Activated naive CD4-positive, alpha-beta T cell treated with anti-CD3 and anti-CD28 coated beads, Interleukin-2, amount 50 U/mL, for 24 hours (primary cell): ENCODE measurements around the gene NPAP1.
"Not testable (repeated sequence)": the region's sequence is repeated elsewhere in the genome, so short reads cannot be mapped to it uniquely, and the experiment has no call there.

ENCODE experiments used
- H3K27ac Mint-ChIP-seq: one replicate; pipeline ENCODE4 v1.8.0; 2021; ENCODE audit warnings: mild to moderate bottlenecking, mixed read lengths
- H3K27me3 Mint-ChIP-seq: one replicate; pipeline ENCODE4 v1.8.0; 2021; ENCODE audit warnings: mixed read lengths
- H3K36me3 Mint-ChIP-seq: one replicate; pipeline ENCODE4 v1.8.0; 2021; ENCODE audit warnings: mixed read lengths
- H3K4me1 Mint-ChIP-seq: one replicate; pipeline ENCODE4 v1.8.0; 2021; ENCODE audit warnings: mixed read lengths
- H3K4me3 Mint-ChIP-seq: one replicate; pipeline ENCODE4 v1.8.0; 2021; ENCODE audit warnings: mild to moderate bottlenecking, mixed read lengths
- H3K9me3 Mint-ChIP-seq: one replicate; pipeline ENCODE4 v1.8.0; 2021; ENCODE audit warnings: mixed read lengths

The NPAP1 gene

GRCh38 chr15:24675332-24676144 lies at the start of gene NPAP1:
TSS of gene NPAP1 (plus strand) at chr15:24675775. CDS start at chr15:24675868, 93 bp downstream.
- Mint-ChIP-seq H3K4me1 (no peaks in the 10 kb centered on the region), H3K36me3 (peaks cover 2% of the 10 kb centered on the region), H3K4me3 (no peak within 1 kb of the TSS), H3K27ac (no peak within 1 kb of the TSS), H3K27me3 (no peaks in the 10 kb centered on the region), H3K9me3 (peaks cover 16% of the 10 kb centered on the region)

GRCh38 chr15:24627443-24627842 lies 48.1 kb upstream of the NPAP1 start:
- Mint-ChIP-seq H3K36me3 (no peaks in the 10 kb centered on the region), H3K4me3 (no peak overlapping the region), H3K9me3 (peaks cover 21% of the 10 kb centered on the region), H3K4me1 (no peaks in the 10 kb centered on the region), H3K27ac (no peak overlapping the region), H3K27me3 (no peaks in the 10 kb centered on the region)

- H3K27ac Mint-ChIP-seq: no peak overlapping the region
- H3K9me3 Mint-ChIP-seq: peaks cover 22% of the 10 kb centered on the region
- H3K27me3 Mint-ChIP-seq: no peaks in the 10 kb centered on the region
- H3K4me3 Mint-ChIP-seq: no peak overlapping the region
- H3K36me3 Mint-ChIP-seq: no peaks in the 10 kb centered on the region
- H3K4me1 Mint-ChIP-seq: no peaks in the 10 kb centered on the region
Measured at GRCh38 chr15:24633082-24633481, 42.5 kb upstream of the NPAP1 start.

GRCh38 chr15:24639412-24639811 lies 36.2 kb upstream of the NPAP1 start:
- not testable (repeated sequence) for H3K36me3 Mint-ChIP-seq, H3K4me1 Mint-ChIP-seq, H3K27me3 Mint-ChIP-seq, H3K27ac Mint-ChIP-seq, H3K4me3 Mint-ChIP-seq
- H3K9me3 Mint-ChIP-seq: peaks cover 21% of the 10 kb centered on the region

GRCh38 chr15:24645627-24646026 lies 29.9 kb upstream of the NPAP1 start:
- Mint-ChIP-seq H3K36me3 (no peaks in the 10 kb centered on the region), H3K9me3 (peaks cover 14% of the 10 kb centered on the region), H3K4me1 (no peaks in the 10 kb centered on the region), H3K4me3 (no peak overlapping the region), H3K27ac (no peak overlapping the region), H3K27me3 (peaks cover 2% of the 10 kb centered on the region)

- H3K36me3 Mint-ChIP-seq: no peaks in the 10 kb centered on the region
- peaks cover 1% of the 10 kb centered on the region for H3K27me3 Mint-ChIP-seq
Measured at GRCh38 chr15:24659622-24660021, 16.0 kb upstream of the NPAP1 start.

GRCh38 chr15:24662991-24663390 lies 12.6 kb upstream of the NPAP1 start:
- Mint-ChIP-seq H3K4me3 (no peak overlapping the region), H3K27ac (no peak overlapping the region), H3K27me3 (peaks cover 1% of the 10 kb centered on the region), H3K4me1 (no peaks in the 10 kb centered on the region), H3K36me3 (no peaks in the 10 kb centered on the region), H3K9me3 (no peaks in the 10 kb centered on the region)

More at GRCh38 chr15:24659622-24660021, 16.0 kb upstream of the NPAP1 start:
- H3K27ac Mint-ChIP-seq: no peak overlapping the region
- H3K9me3 Mint-ChIP-seq: no peaks in the 10 kb centered on the region
- H3K4me1 Mint-ChIP-seq: no peaks in the 10 kb centered on the region
- H3K4me3 Mint-ChIP-seq: no peak overlapping the region

GRCh38 chr15:24676431-24676830 lies 856 bp downstream of the NPAP1 start:
- Mint-ChIP-seq H3K4me1 (no peaks in the 10 kb centered on the region), H3K36me3 (peaks cover 2% of the 10 kb centered on the region), H3K27me3 (no peaks in the 10 kb centered on the region), H3K4me3 (no peak overlapping the region), H3K9me3 (peaks cover 14% of the 10 kb centered on the region), H3K27ac (no peak overlapping the region)

GRCh38 chr15:24678485-24678884 lies 2.9 kb downstream of the NPAP1 start:
- no peaks in the 10 kb centered on the region for H3K4me1 Mint-ChIP-seq
- peaks cover 2% of the 10 kb centered on the region for H3K36me3 Mint-ChIP-seq
- H3K4me3 Mint-ChIP-seq: no peak overlapping the region
- no peak overlapping the region for H3K27ac Mint-ChIP-seq
- peaks cover 14% of the 10 kb centered on the region for H3K9me3 Mint-ChIP-seq
- H3K27me3 Mint-ChIP-seq: no peaks in the 10 kb centered on the region

GRCh38 chr15:24682002-24682401 lies 6.4 kb downstream of the NPAP1 start:
- H3K36me3 Mint-ChIP-seq: peaks cover 2% of the 10 kb centered on the region
- no peak overlapping the region for H3K27ac Mint-ChIP-seq
- H3K9me3 Mint-ChIP-seq: peaks cover 13% of the 10 kb centered on the region
- peaks cover 2% of the 10 kb centered on the region for H3K27me3 Mint-ChIP-seq
- no peaks in the 10 kb centered on the region for H3K4me1 Mint-ChIP-seq
- no peak overlapping the region for H3K4me3 Mint-ChIP-seq

GRCh38 chr15:24682905-24683304 lies 7.3 kb downstream of the NPAP1 start:
- not testable (repeated sequence) for H3K4me3 Mint-ChIP-seq, H3K27ac Mint-ChIP-seq, H3K9me3 Mint-ChIP-seq, H3K27me3 Mint-ChIP-seq, H3K36me3 Mint-ChIP-seq, H3K4me1 Mint-ChIP-seq

- Mint-ChIP-seq H3K4me1 (no peaks in the 10 kb centered on the region), H3K27me3 (peaks cover 2% of the 10 kb centered on the region), H3K9me3 (no peaks in the 10 kb centered on the region), H3K36me3 (no peaks in the 10 kb centered on the region), H3K4me3 (no peak overlapping the region), H3K27ac (no peak overlapping the region)
Measured at GRCh38 chr15:24683736-24684135, 8.2 kb downstream of the NPAP1 start.

- Mint-ChIP-seq H3K9me3 (no peaks in the 10 kb centered on the region), H3K27ac (no peak overlapping the region), H3K4me3 (no peak overlapping the region), H3K4me1 (no peaks in the 10 kb centered on the region), H3K36me3 (no peaks in the 10 kb centered on the region), H3K27me3 (peaks cover 2% of the 10 kb centered on the region)
Measured at GRCh38 chr15:24684313-24684712, 8.7 kb downstream of the NPAP1 start.

GRCh38 chr15:24696201-24696600 lies 20.6 kb downstream of the NPAP1 start:
- no peak overlapping the region for H3K4me3 Mint-ChIP-seq
- H3K9me3 Mint-ChIP-seq: no peaks in the 10 kb centered on the region
- H3K27ac Mint-ChIP-seq: no peak overlapping the region
- no peaks in the 10 kb centered on the region for H3K36me3 Mint-ChIP-seq
- no peaks in the 10 kb centered on the region for H3K4me1 Mint-ChIP-seq
- no peaks in the 10 kb centered on the region for H3K27me3 Mint-ChIP-seq

GRCh38 chr15:24696842-24697241 lies 21.3 kb downstream of the NPAP1 start:
- H3K9me3 Mint-ChIP-seq: no peaks in the 10 kb centered on the region
- no peak overlapping the region for H3K27ac Mint-ChIP-seq
- H3K27me3 Mint-ChIP-seq: no peaks in the 10 kb centered on the region
- H3K36me3 Mint-ChIP-seq: no peaks in the 10 kb centered on the region
- H3K4me3 Mint-ChIP-seq: no peak overlapping the region
- H3K4me1 Mint-ChIP-seq: no peaks in the 10 kb centered on the region

GRCh38 chr15:24718289-24719082 lies 42.9 kb downstream of the NPAP1 start:
- H3K27ac Mint-ChIP-seq: no peak overlapping the region
- H3K36me3 Mint-ChIP-seq: no peaks in the 10 kb centered on the region
- H3K27me3 Mint-ChIP-seq: no peaks in the 10 kb centered on the region
- peaks cover 17% of the 10 kb centered on the region for H3K9me3 Mint-ChIP-seq
- no peaks in the 10 kb centered on the region for H3K4me1 Mint-ChIP-seq
- H3K4me3 Mint-ChIP-seq: no peak overlapping the region
